Astrocyte (in vitro differentiated cells and primary cell): Measurements from ENCODE around the gene KMT2A. TPM values are rescaled to one million over a fixed set of nuclear protein-coding genes. Genes with fewer than 3 reads are reported as not detected.

ENCODE experiments used
- DNase-seq: peaks from one replicate; pipeline ENCODE4 v3.0.0-alpha.2; 2010; ENCODE audit warnings: low read depth
- FAIRE-seq: peaks from 2 replicates; lab custom pipeline; 2011; peaks lifted over from hg19 to GRCh38; lab: Jason Lieb, UNC
- H2AFZ ChIP-seq: 2 replicates; pipeline ENCODE4 v1.6.0; 2012; ENCODE audit warnings: low read depth, low read length, inconsistent platforms
- H3K27ac ChIP-seq: 2 replicates; pipeline ENCODE4 v1.5.1; 2011; ENCODE audit warnings: low read depth, low read length, inconsistent platforms
- H3K27me3 ChIP-seq: 2 replicates; pipeline ENCODE4 v1.6.0; 2011; ENCODE audit warnings: low read length, inconsistent platforms; ENCODE audit not compliant: insufficient read depth
- H3K36me3 ChIP-seq: 2 replicates; pipeline ENCODE4 v1.5.1; 2011; ENCODE audit warnings: low read length, inconsistent platforms; ENCODE audit not compliant: insufficient read depth
- H3K4me1 ChIP-seq: 2 replicates; pipeline ENCODE4 v1.5.1; 2011; ENCODE audit warnings: low read length, inconsistent platforms; ENCODE audit not compliant: insufficient read depth
- H3K4me2 ChIP-seq: 2 replicates; pipeline ENCODE4 v1.6.0; 2012; ENCODE audit warnings: low read length, inconsistent platforms
- H3K4me3 ChIP-seq: 2 replicates; pipeline ENCODE4 v1.5.1; 2011; ENCODE audit warnings: low read depth, mild to moderate bottlenecking, low read length, inconsistent platforms; ENCODE audit not compliant: insufficient read depth
- H3K79me2 ChIP-seq: 2 replicates; pipeline ENCODE4 v1.6.0; 2012; ENCODE audit warnings: mild to moderate bottlenecking, low read length, inconsistent platforms; ENCODE audit not compliant: insufficient read depth
- H3K9ac ChIP-seq: 2 replicates; pipeline ENCODE4 v1.6.0; 2012; ENCODE audit warnings: mild to moderate bottlenecking, low read length, inconsistent platforms
- H3K9me3 ChIP-seq: 2 replicates; pipeline ENCODE4 v1.5.1; 2012; ENCODE audit warnings: low read depth, mild to moderate bottlenecking, low read length, inconsistent platforms; ENCODE audit not compliant: insufficient read depth
- H4K20me1 ChIP-seq: 2 replicates; pipeline ENCODE4 v1.6.0; 2012; ENCODE audit warnings: low read length, inconsistent platforms; ENCODE audit not compliant: insufficient read depth
- H3K27ac Mint-ChIP-seq: one replicate; pipeline ENCODE4 v1.8.0; 2021; ENCODE audit warnings: mild to moderate bottlenecking, mixed read lengths; ENCODE audit not compliant: unreplicated experiment
- H3K27me3 Mint-ChIP-seq: one replicate; pipeline ENCODE4 v1.8.0; 2021; ENCODE audit warnings: low read depth, mixed read lengths; ENCODE audit not compliant: unreplicated experiment
- H3K36me3 Mint-ChIP-seq: one replicate; pipeline ENCODE4 v1.8.0; 2021; ENCODE audit warnings: low read depth, mixed read lengths; ENCODE audit not compliant: unreplicated experiment
- H3K4me1 Mint-ChIP-seq: one replicate; pipeline ENCODE4 v1.8.0; 2021; ENCODE audit warnings: low read depth, mixed read lengths; ENCODE audit not compliant: unreplicated experiment
- H3K4me3 Mint-ChIP-seq: one replicate; pipeline ENCODE4 v1.8.0; 2021; ENCODE audit warnings: mild to moderate bottlenecking, moderate library complexity, mixed read lengths; ENCODE audit not compliant: unreplicated experiment
- H3K9me3 Mint-ChIP-seq: one replicate; pipeline ENCODE4 v1.8.0; 2021; ENCODE audit warnings: mild to moderate bottlenecking, mixed read lengths; ENCODE audit not compliant: unreplicated experiment
- CTCF ChIP-seq: IDR thresholded peaks from 2 replicates; pipeline ENCODE4 v1.5.1; 2011; ENCODE audit warnings: low read depth, mild to moderate bottlenecking, inconsistent platforms, low read length, moderate library complexity; ENCODE audit not compliant: insufficient read depth
- EZH2 ChIP-seq: IDR thresholded peaks from 2 replicates; pipeline ENCODE4 v1.6.1; 2012; ENCODE audit warnings: mild to moderate bottlenecking, low read length, inconsistent platforms; ENCODE audit not compliant: insufficient read depth
- total RNA-seq: library from RNA; stranded (reverse); gene quantifications from 2 replicates; pipeline ENCODE4 v1.2.1, GENCODE V29; 2021

KMT2A gene
- total RNA-seq, 1 donor from 2014 or later, result 60.0 TPM

- Histone ChIP-seq H3K4me1 (peaks cover 21% of the 10 kb centered on the region), H3K79me2 (peaks cover 81% of the 10 kb centered on the region), H2AFZ (no peak overlapping the region), H3K9me3 (no peaks in the 10 kb centered on the region), H3K27ac (no peak overlapping the region), H4K20me1 (peaks cover 78% of the 10 kb centered on the region), H3K27me3 (no peaks in the 10 kb centered on the region), H3K4me3 (no peak overlapping the region), H3K36me3 (no peaks in the 10 kb centered on the region), H3K4me2 (peak overlapping the region; percentile 93), H3K9ac (no peak overlapping the region)
- FAIRE-seq (no peak), DNase-seq (no peak)
- peaks cover 4% of the 10 kb centered on the region for H3K36me3 Mint-ChIP-seq
- no peaks in the 10 kb centered on the region for H3K27me3 Mint-ChIP-seq
- H3K9me3 Mint-ChIP-seq, result no peaks in the 10 kb centered on the region
- H3K4me3 Mint-ChIP-seq, result peak overlapping the region; percentile 84
- peaks cover 40% of the 10 kb centered on the region for H3K4me1 Mint-ChIP-seq
- TF ChIP-seq CTCF (no peak), EZH2 (no peak)
- H3K27ac Mint-ChIP-seq, result no peak overlapping the region
These were observed 3.4 kb downstream of the KMT2A start for GRCh38 chr11:118439646-118440045.

- Histone ChIP-seq H4K20me1 (peaks cover 100% of the 10 kb centered on the region), H3K4me3 (no peak overlapping the region), H3K4me1 (peaks cover 18% of the 10 kb centered on the region), H3K9ac (no peak overlapping the region), H3K9me3 (no peaks in the 10 kb centered on the region), H3K4me2 (peak overlapping the region; percentile 5), H3K27me3 (no peaks in the 10 kb centered on the region), H3K36me3 (no peaks in the 10 kb centered on the region), H3K27ac (no peak overlapping the region), H3K79me2 (peaks cover 100% of the 10 kb centered on the region), H2AFZ (no peak overlapping the region)
- no peak for FAIRE-seq
- peak overlapping the region; percentile 75 for H3K27ac Mint-ChIP-seq
- peaks cover 6% of the 10 kb centered on the region for H3K36me3 Mint-ChIP-seq
- no peak for TF ChIP-seq EZH2
- TF ChIP-seq CTCF, result no peak
- DNase-seq, result no peak
- no peak overlapping the region for H3K4me3 Mint-ChIP-seq
- peaks cover 43% of the 10 kb centered on the region for H3K4me1 Mint-ChIP-seq
- H3K9me3 Mint-ChIP-seq, result no peaks in the 10 kb centered on the region
- no peaks in the 10 kb centered on the region for H3K27me3 Mint-ChIP-seq
These were observed 5.5 kb downstream of the KMT2A start for GRCh38 chr11:118441770-118442275.

GRCh38 chr11:118442301-118442700 lies 6.0 kb downstream of the KMT2A start:
- no peak overlapping the region for H2AFZ ChIP-seq
- FAIRE-seq (no peak), DNase-seq (no peak)
- peak overlapping the region; percentile 5 for H3K4me2 ChIP-seq
- peaks cover 6% of the 10 kb centered on the region for H3K36me3 Mint-ChIP-seq
- no peak overlapping the region for H3K9ac ChIP-seq
- peaks cover 100% of the 10 kb centered on the region for H4K20me1 ChIP-seq
- H3K4me3 ChIP-seq, result no peak overlapping the region
- H3K27me3 Mint-ChIP-seq, result no peaks in the 10 kb centered on the region
- H3K27me3 ChIP-seq, result no peaks in the 10 kb centered on the region
- no peak overlapping the region for H3K27ac ChIP-seq
- H3K9me3 ChIP-seq, result no peaks in the 10 kb centered on the region
- H3K4me1 ChIP-seq, result peaks cover 18% of the 10 kb centered on the region
- no peak overlapping the region for H3K4me3 Mint-ChIP-seq
- TF ChIP-seq EZH2 (no peak), CTCF (no peak)
- no peaks in the 10 kb centered on the region for H3K9me3 Mint-ChIP-seq
- H3K27ac Mint-ChIP-seq, result no peak overlapping the region
- peaks cover 43% of the 10 kb centered on the region for H3K4me1 Mint-ChIP-seq
- H3K79me2 ChIP-seq, result peaks cover 100% of the 10 kb centered on the region
- no peaks in the 10 kb centered on the region for H3K36me3 ChIP-seq
